Spinal cord (tissue), 10 donors: ENCODE results near the gene CTAGE1. TPM values are rescaled to one million over a fixed set of nuclear protein-coding genes. Genes with fewer than 3 reads are reported as not detected.

Source experiments
- DNase-seq, 6 donors: peaks; one replicate each; pipeline versions ENCODE4 v3.0.0 to v3.0.0-alpha.2; 2013 to 2015; ENCODE audit warnings: low spot score in 6 of 6, low read depth in 4 of 6
- H3K27ac ChIP-seq: one replicate; pipeline ENCODE4 v1.5.1; 2013; ENCODE audit warnings: low read depth, low read length, control low read depth
- H3K27me3 ChIP-seq: one replicate; pipeline ENCODE4 v1.6.1; 2013; ENCODE audit warnings: low read length; ENCODE audit not compliant: control insufficient read depth, insufficient read depth
- H3K36me3 ChIP-seq: one replicate; pipeline ENCODE4 v1.6.1; 2013; ENCODE audit warnings: low read length; ENCODE audit not compliant: control insufficient read depth, insufficient read depth
- H3K4me1 ChIP-seq: one replicate; pipeline ENCODE4 v1.6.1; 2013; ENCODE audit warnings: low read length; ENCODE audit not compliant: control insufficient read depth, insufficient read depth
- H3K4me3 ChIP-seq: one replicate; pipeline ENCODE4 v1.5.1; 2013; ENCODE audit warnings: low read depth, low read length, control low read depth
- H3K9me3 ChIP-seq: one replicate; pipeline ENCODE4 v1.6.1; 2013; ENCODE audit warnings: low read length; ENCODE audit not compliant: control insufficient read depth, insufficient read depth
- WGBS: methylation state at CpG from one replicate; pipeline ENCODE4 v1.1.5; 2013; ENCODE audit warnings: missing lambda C conversion rate; ENCODE audit not compliant: insufficient coverage; 5-methylcytosine and 5-hydroxymethylcytosine counted together
- polyA plus RNA-seq, 2 donors: library from polyadenylated mRNA; unstranded; fragments of 120-200 nt; gene quantifications; one replicate each; pipeline ENCODE4 v1.2.1, GENCODE V29; 2013; ENCODE audit not compliant: insufficient read length in 2 of 2
- total RNA-seq, 2 donors: library from RNA; depleted of rRNA in 1 of 2; stranded (reverse); fragments of 120-200 nt in 1 of 2; fragments of >200 nt in 1 of 2; gene quantifications; one replicate each; pipeline versions ENCODE4 v1.2.3 to v1.2.4, GENCODE V29; 2013 to 2014
- donor health status: healthy.

Gene CTAGE1
- total and polyA plus RNA-seq, 4 donors, result not detected

GRCh38 chr18:22424565-22424963 is 6.8 kb upstream of the CTAGE1 start:
- H3K9me3 ChIP-seq, result no peaks in the 10 kb centered on the region
- H3K27ac ChIP-seq, result no peak overlapping the region
- no peaks in the 10 kb centered on the region for H3K27me3 ChIP-seq
- WGBS, result 38% methylated on average over 5 of the region's 5 CpGs
- DNase-seq, result no peak
- no peak overlapping the region for H3K4me3 ChIP-seq
- peaks cover 7% of the 10 kb centered on the region for H3K4me1 ChIP-seq
- no peaks in the 10 kb centered on the region for H3K36me3 ChIP-seq

- Histone ChIP-seq H3K4me1 (peaks cover 4% of the 10 kb centered on the region), H3K27ac (no peak overlapping the region), H3K4me3 (no peak overlapping the region), H3K27me3 (no peaks in the 10 kb centered on the region), H3K9me3 (no peaks in the 10 kb centered on the region), H3K36me3 (no peaks in the 10 kb centered on the region)
- DNase-seq, result no peak
- WGBS, result 60% methylated on average over 2 of the region's 9 CpGs
Observed at GRCh38 chr18:22423878-22424564, 6.3 kb upstream of the CTAGE1 start.

DNA sequence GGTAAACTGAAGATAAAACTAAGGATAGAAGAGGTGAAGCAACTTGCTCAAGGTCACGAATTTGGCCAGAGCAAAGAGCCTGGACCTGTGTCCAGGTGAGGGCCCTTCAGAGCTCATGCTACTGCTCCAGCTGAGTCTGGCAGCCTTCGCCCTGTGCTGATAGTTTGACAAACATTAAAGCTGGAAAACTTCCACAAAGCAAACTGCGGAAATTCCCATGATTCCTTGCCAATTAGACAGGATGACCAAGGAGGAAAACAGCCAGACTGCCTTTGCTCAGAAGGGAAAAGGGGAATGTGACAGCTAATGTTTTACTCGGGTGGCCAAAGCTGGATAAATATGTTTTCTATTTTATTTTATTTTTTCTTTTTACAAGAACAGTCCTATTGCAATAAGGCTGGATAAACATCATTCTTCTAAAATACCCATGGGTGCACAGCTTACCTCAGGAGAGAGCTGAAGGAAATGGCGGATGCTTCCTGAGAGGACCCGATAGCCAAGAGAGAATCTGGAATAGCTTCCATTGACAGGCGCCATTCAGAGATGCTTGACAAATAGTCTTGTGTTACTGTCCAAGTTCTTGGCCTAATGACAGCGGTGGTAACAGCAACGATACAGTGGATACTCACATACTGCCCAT is 5.3 kb upstream of the CTAGE1 start:
- H3K27ac ChIP-seq, result no peak overlapping the region
- H3K4me1 ChIP-seq, result peaks cover under 1% of the 10 kb centered on the region
- WGBS, result 70% methylated on average over 7 of the region's 9 CpGs
- DNase-seq, result peak in 1 of 6 donors; percentile 7
- H3K4me3 ChIP-seq, result no peak overlapping the region
- H3K9me3 ChIP-seq, result no peaks in the 10 kb centered on the region
- no peaks in the 10 kb centered on the region for H3K36me3 ChIP-seq
- no peaks in the 10 kb centered on the region for H3K27me3 ChIP-seq

- Histone ChIP-seq H3K36me3 (no peaks in the 10 kb centered on the region), H3K9me3 (no peaks in the 10 kb centered on the region), H3K4me1 (no peaks in the 10 kb centered on the region), H3K27ac (no peak overlapping the region), H3K4me3 (no peak overlapping the region), H3K27me3 (no peaks in the 10 kb centered on the region)
- no CpG with 5 or more reads among the region's 2 CpGs for WGBS
- DNase-seq, result no peak
Observed at GRCh38 chr18:22420652-22421051, 2.9 kb upstream of the CTAGE1 start.

GRCh38 chr18:22412176-22412911 is 5.4 kb downstream of the CTAGE1 start:
- 83% methylated on average over 2 of the region's 4 CpGs for WGBS
- H3K27me3 ChIP-seq, result no peaks in the 10 kb centered on the region
- H3K27ac ChIP-seq, result no peak overlapping the region
- peak in 1 of 6 donors; percentile 8 for DNase-seq
- H3K4me3 ChIP-seq, result no peak overlapping the region
- no peaks in the 10 kb centered on the region for H3K36me3 ChIP-seq
- H3K9me3 ChIP-seq, result no peaks in the 10 kb centered on the region
- no peaks in the 10 kb centered on the region for H3K4me1 ChIP-seq

GRCh38 chr18:22411446-22411845 is 6.3 kb downstream of the CTAGE1 start:
- H3K9me3 ChIP-seq, result no peaks in the 10 kb centered on the region
- no peaks in the 10 kb centered on the region for H3K27me3 ChIP-seq
- 50% methylated on average over 1 of the region's 5 CpGs for WGBS
- DNase-seq, result peak in 2 of 6 donors; percentile 26 to 80
- H3K4me1 ChIP-seq, result no peaks in the 10 kb centered on the region
- no peaks in the 10 kb centered on the region for H3K36me3 ChIP-seq
- H3K27ac ChIP-seq, result no peak overlapping the region
- no peak overlapping the region for H3K4me3 ChIP-seq

DNA sequence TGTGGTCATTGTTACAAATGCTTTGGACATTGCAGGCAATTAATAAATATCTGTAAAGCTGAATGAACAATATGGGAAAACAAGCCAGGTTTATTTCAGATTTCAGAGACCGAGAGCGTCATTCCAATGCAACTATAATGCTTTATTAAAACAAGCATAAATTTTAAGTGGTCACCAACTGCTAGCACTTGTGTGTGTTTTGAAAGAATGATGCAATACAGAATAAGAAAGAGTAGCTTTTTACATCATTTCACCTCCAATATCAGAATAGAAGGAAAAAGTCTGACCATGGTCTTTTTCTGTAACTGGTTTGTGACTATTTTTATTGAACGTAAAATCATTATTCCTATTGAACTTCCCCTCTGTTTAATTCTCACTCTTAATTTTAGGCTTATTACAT is 7.6 kb downstream of the CTAGE1 start:
- Histone ChIP-seq H3K36me3 (no peaks in the 10 kb centered on the region), H3K9me3 (no peaks in the 10 kb centered on the region), H3K27ac (no peak overlapping the region), H3K4me3 (no peak overlapping the region), H3K4me1 (no peaks in the 10 kb centered on the region), H3K27me3 (no peaks in the 10 kb centered on the region)
- no CpG with 5 or more reads among the region's 3 CpGs for WGBS
- DNase-seq, result no peak

GRCh38 chr18:22409445-22409844 is 8.3 kb downstream of the CTAGE1 start:
- H3K27ac ChIP-seq, result no peak overlapping the region
- H3K4me3 ChIP-seq, result no peak overlapping the region
- peaks cover 2% of the 10 kb centered on the region for H3K9me3 ChIP-seq
- H3K36me3 ChIP-seq, result no peaks in the 10 kb centered on the region
- WGBS, result 86% methylated on average over 1 of the region's 1 CpG
- H3K27me3 ChIP-seq, result no peaks in the 10 kb centered on the region
- no peak for DNase-seq
- no peaks in the 10 kb centered on the region for H3K4me1 ChIP-seq

DNA sequence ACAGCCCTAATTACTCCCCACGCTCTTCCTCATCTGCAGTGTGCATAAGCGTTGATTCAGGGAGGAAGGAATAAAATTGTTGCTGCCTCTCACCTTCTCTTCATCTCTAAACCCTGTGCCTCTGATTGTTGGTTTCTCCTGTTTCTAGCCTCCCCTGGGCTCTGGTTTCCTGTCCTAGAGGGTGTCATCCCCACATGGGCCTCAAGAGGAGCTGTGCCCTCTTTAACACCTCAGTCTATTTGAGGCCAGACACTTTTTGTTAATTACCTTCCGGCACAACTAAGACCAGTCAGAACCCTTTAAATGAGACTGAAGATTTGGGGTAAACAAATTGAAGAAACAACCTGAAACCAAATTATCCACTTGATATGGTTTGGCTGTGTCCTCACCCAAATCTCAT is 9.7 kb downstream of the CTAGE1 start:
- Histone ChIP-seq H3K4me1 (no peaks in the 10 kb centered on the region), H3K27ac (no peak overlapping the region), H3K4me3 (no peak overlapping the region), H3K9me3 (peaks cover 2% of the 10 kb centered on the region), H3K27me3 (no peaks in the 10 kb centered on the region), H3K36me3 (no peaks in the 10 kb centered on the region)
- no peak for DNase-seq
- no CpG with 5 or more reads among the region's 3 CpGs for WGBS
